GM12892 (cell line): ENCODE measurements around the gene ELP2.
A peak's percentile ranks its signal among the peaks of the same experiment; 100 is the strongest.
"Not testable (repeated sequence)": the region's sequence is repeated elsewhere in the genome, so short reads cannot be mapped to it uniquely, and the experiment has no call there.

Source experiments
- DNase-seq: peaks from one replicate; pipeline ENCODE4 v3.0.0; 2011; ENCODE audit not compliant: insufficient read length
- FAIRE-seq: peaks from 2 replicates; lab custom pipeline; 2011; peaks lifted over from hg19 to GRCh38; lab: Jason Lieb, UNC
- POLR2A ChIP-seq: IDR thresholded peaks from 2 replicates; pipeline ENCODE4 v1.6.1; 2011; ENCODE audit warnings: low read depth, low read length, control low read depth
- POLR2AphosphoS5 ChIP-seq: IDR thresholded peaks from 2 replicates; pipeline ENCODE4 v1.6.1; 2011; ENCODE audit warnings: low read depth, low read length, control low read depth
- TAF1 ChIP-seq: IDR thresholded peaks from 2 replicates; pipeline ENCODE4 v1.6.1; 2011; ENCODE audit warnings: low read depth, mild to moderate bottlenecking, control low read depth, low read length, borderline replicate concordance

Gene ELP2

GRCh38 chr18:36104749-36105148, 24.9 kb upstream of the ELP2 start:
- FAIRE-seq (no peak), DNase-seq (no peak)
- no peak for TF ChIP-seq POLR2A
- no peak for TF ChIP-seq TAF1

GRCh38 chr18:36107477-36107876, 22.2 kb upstream of the ELP2 start:
- peak; percentile 54 for FAIRE-seq
- TF ChIP-seq TAF1 (no peak), POLR2AphosphoS5 (no peak), POLR2A (no peak)
- no peak for DNase-seq

- FAIRE-seq (no peak), DNase-seq (no peak)
- no peak for TF ChIP-seq POLR2A
- no peak for TF ChIP-seq TAF1
- TF ChIP-seq POLR2AphosphoS5: no peak
These were observed 21.5 kb upstream of the ELP2 start for GRCh38 chr18:36108196-36108595.

- DNase-seq (no peak), FAIRE-seq (no peak)
- TF ChIP-seq POLR2A: no peak
- TF ChIP-seq POLR2AphosphoS5: no peak
- no peak for TF ChIP-seq TAF1
These were observed 21.1 kb upstream of the ELP2 start for GRCh38 chr18:36108601-36109000.

- TF ChIP-seq TAF1 (no peak), POLR2AphosphoS5 (no peak), POLR2A (no peak)
- FAIRE-seq: no peak
- DNase-seq: no peak
These were observed 20.0 kb upstream of the ELP2 start for GRCh38 chr18:36109737-36110136.

GRCh38 chr18:36112302-36112701, 17.4 kb upstream of the ELP2 start:
- FAIRE-seq (no peak), DNase-seq (no peak)
- no peak for TF ChIP-seq POLR2AphosphoS5

- DNase-seq: no peak
- FAIRE-seq: no peak
- TF ChIP-seq TAF1 (no peak), POLR2AphosphoS5 (no peak)
These were observed 15.4 kb upstream of the ELP2 start for GRCh38 chr18:36114251-36114650.

- FAIRE-seq: no peak
- TF ChIP-seq TAF1 (no peak), POLR2A (no peak), POLR2AphosphoS5 (no peak)
These were observed 15.0 kb upstream of the ELP2 start for GRCh38 chr18:36114738-36115137.

GRCh38 chr18:36116771-36117170, 12.9 kb upstream of the ELP2 start:
- not testable (repeated sequence) for DNase-seq, FAIRE-seq

More at GRCh38 chr18:36114738-36115137, 15.0 kb upstream of the ELP2 start:
- no peak for DNase-seq

- no peak for TF ChIP-seq POLR2A
- TF ChIP-seq TAF1: no peak
- TF ChIP-seq POLR2AphosphoS5: no peak
- FAIRE-seq: no peak
- DNase-seq: no peak
These were observed 9.4 kb upstream of the ELP2 start for GRCh38 chr18:36120297-36120696.

GRCh38 chr18:36124841-36125240, 4.9 kb upstream of the ELP2 start:
- FAIRE-seq (no peak), DNase-seq (no peak)
- no peak for TF ChIP-seq POLR2AphosphoS5
- TF ChIP-seq TAF1: no peak
- no peak for TF ChIP-seq POLR2A

- DNase-seq (no peak), FAIRE-seq (no peak)
- TF ChIP-seq POLR2AphosphoS5 (no peak), POLR2A (no peak), TAF1 (no peak)
These were observed 3.0 kb upstream of the ELP2 start for GRCh38 chr18:36126668-36127067.

GRCh38 chr18:36127836-36128529, 1.7 kb upstream of the ELP2 start:
- no peak for FAIRE-seq
- TF ChIP-seq POLR2AphosphoS5 (no peak), POLR2A (no peak), TAF1 (no peak)
- DNase-seq: no peak

- TF ChIP-seq POLR2AphosphoS5 (no peak), POLR2A (no peak), TAF1 (no peak)
- FAIRE-seq: no peak
- DNase-seq: no peak
These were observed 1.2 kb upstream of the ELP2 start for GRCh38 chr18:36128530-36128870.
